Liver (tissue), 5 donors: ENCODE results near the gene CTSH. TPM values are rescaled to one million over a fixed set of nuclear protein-coding genes. Genes with fewer than 3 reads are reported as not detected.

Experiments
- polyA plus RNA-seq, 2 donors: library from polyadenylated mRNA; stranded (reverse) in 1 of 2; unstranded in 1 of 2; fragments of 200-250 nt in 1 of 2; fragments of >200 nt in 1 of 2; fragmentation: Nextera tagmentation in 1 of 2; extraction: Ambion mirVana in 1 of 2; gene quantifications; one replicate each; pipeline versions ENCODE4 v1.2.1 to v1.2.3, GENCODE V29; 2013 to 2015
- small RNA-seq: library from RNA; depleted of rRNA; stranded (forward); fragments of <200 nt; gene quantifications from one replicate; pipeline ENCODE3, GENCODE V24; 2014
- total RNA-seq, 2 donors: library from RNA; depleted of rRNA; stranded (reverse); fragments of >200 nt; gene quantifications; one replicate each; pipeline ENCODE4 v1.2.3, GENCODE V29; 2014
- donor health status: healthy.
- donor health status: healthy.
- donor health status: healthy.

Gene CTSH
- total and polyA plus RNA-seq, 4 donors: 46.3 to 162 (median 95.8) TPM

Small RNAs within 50 kb of the gene (small RNA-seq; reads per million reads assigned to genes)
- not detected for gene RNU6-415P

Other genes starting within 250 kb of the CTSH start
- gene ADAMTS7, start 133.6 kb downstream of the CTSH start, total RNA-seq: 1 to 10 TPM; 1.3 to 2.4 TPM
- gene ADAMTS7, start 133.6 kb downstream of the CTSH start, polyA plus RNA-seq: 1 to 10 TPM in 1 of 2 donors, under 1 TPM in 1; 0.13 to 1.2 TPM
- gene MORF4L1, start 72.2 kb downstream of the CTSH start, total RNA-seq: 100 to 1,000 TPM; 120 to 134 TPM
- gene MORF4L1, start 72.2 kb downstream of the CTSH start, polyA plus RNA-seq: 100 to 1,000 TPM in 1 of 2 donors, 10 to 100 TPM in 1; 67.5 to 127 TPM
- under 1 TPM in 1 of 2 donors, not detected in 1; 0.28 TPM for gene RASGRF1, start 145.7 kb upstream of the CTSH start, total RNA-seq
- not detected for gene RASGRF1, start 145.7 kb upstream of the CTSH start, polyA plus RNA-seq